GM19238 (cell line): Measurements from ENCODE around the gene KCNMB1.

Experiments
- DNase-seq: peaks from one replicate; pipeline ENCODE4 v3.0.0; 2011; ENCODE audit warnings: low spot score; ENCODE audit not compliant: insufficient read length

Gene KCNMB1

GRCh38 chr5:170388818-170389549 is at the start of gene KCNMB1:
TSS of gene KCNMB1 (minus strand) at chr5:170389367. CDS start at chr5:170385447, 3,920 bp downstream.
- no peak for DNase-seq

- DNase-seq, result no peak
Measured at GRCh38 chr5:170438581-170438980, 49.4 kb upstream of the KCNMB1 start.

GRCh38 chr5:170437621-170438375 is 48.6 kb upstream of the KCNMB1 start:
- no peak for DNase-seq

GRCh38 chr5:170436335-170436734 is 47.2 kb upstream of the KCNMB1 start:
- no peak for DNase-seq

GRCh38 chr5:170434966-170435605 is 45.9 kb upstream of the KCNMB1 start:
- DNase-seq, result peak; percentile 52

- no peak for DNase-seq
Measured at GRCh38 chr5:170432669-170433068, 43.5 kb upstream of the KCNMB1 start.

GRCh38 chr5:170431571-170431970 is 42.4 kb upstream of the KCNMB1 start:
- no peak for DNase-seq

GRCh38 chr5:170430866-170431437 is 41.8 kb upstream of the KCNMB1 start:
- no peak for DNase-seq

- no peak for DNase-seq
Measured at GRCh38 chr5:170430256-170430655, 41.1 kb upstream of the KCNMB1 start.

GRCh38 chr5:170429014-170429413 is 39.8 kb upstream of the KCNMB1 start:
- no peak for DNase-seq

- no peak for DNase-seq
Measured at GRCh38 chr5:170427672-170428236, 38.6 kb upstream of the KCNMB1 start.

- DNase-seq, result no peak
Measured at GRCh38 chr5:170426786-170427185, 37.6 kb upstream of the KCNMB1 start.

- no peak for DNase-seq
Measured at GRCh38 chr5:170426149-170426767, 37.1 kb upstream of the KCNMB1 start.

GRCh38 chr5:170425731-170426130 is 36.6 kb upstream of the KCNMB1 start:
- DNase-seq, result no peak

- DNase-seq, result no peak
Measured at GRCh38 chr5:170424629-170425028, 35.5 kb upstream of the KCNMB1 start.

- DNase-seq, result no peak
Measured at GRCh38 chr5:170423692-170424091, 34.5 kb upstream of the KCNMB1 start.

- DNase-seq, result no peak
Measured at GRCh38 chr5:170421826-170422225, 32.7 kb upstream of the KCNMB1 start.

- peak; percentile 58 for DNase-seq
Measured at GRCh38 chr5:170420806-170421412, 31.7 kb upstream of the KCNMB1 start.

- no peak for DNase-seq
Measured at GRCh38 chr5:170419643-170420042, 30.5 kb upstream of the KCNMB1 start.

- no peak for DNase-seq
Measured at GRCh38 chr5:170418736-170419135, 29.6 kb upstream of the KCNMB1 start.

- no peak for DNase-seq
Measured at GRCh38 chr5:170416526-170416925, 27.4 kb upstream of the KCNMB1 start.
